Inflammatory macrophage treated with lipopolysaccharide for 4 hours (primary cell): ENCODE data around the gene ANKFN1.
"Not testable (repeated sequence)": the region's sequence is repeated elsewhere in the genome, so short reads cannot be mapped to it uniquely, and the experiment has no call there.

Experiments used
- DNase-seq: peaks from one replicate; pipeline ENCODE4 v3.0.0-alpha.2; 2020

Gene ANKFN1

GRCh38 chr17:56359518-56359917 is 206.2 kb downstream of the ANKFN1 start:
- DNase-seq = no peak

GRCh38 chr17:56367366-56367765 is 214.1 kb downstream of the ANKFN1 start:
- no peak for DNase-seq

GRCh38 chr17:56373981-56374833 is 220.9 kb downstream of the ANKFN1 start:
- no peak for DNase-seq

GRCh38 chr17:56389356-56389755 is 236.1 kb downstream of the ANKFN1 start:
- peak; percentile 5 for DNase-seq

GRCh38 chr17:56392321-56392720 is 239.0 kb downstream of the ANKFN1 start:
- DNase-seq = no peak

GRCh38 chr17:56393156-56393555 is 239.9 kb downstream of the ANKFN1 start:
- DNase-seq = no peak

- DNase-seq = no peak
Observed at GRCh38 chr17:56395787-56396186, 242.5 kb downstream of the ANKFN1 start.

GRCh38 chr17:56407086-56407485 is 253.8 kb downstream of the ANKFN1 start:
- DNase-seq = no peak

GRCh38 chr17:56412356-56412755 is 259.1 kb downstream of the ANKFN1 start:
- not testable (repeated sequence) for DNase-seq

- DNase-seq = no peak
Observed at GRCh38 chr17:56416682-56417351, 263.5 kb downstream of the ANKFN1 start.

- DNase-seq = no peak
Observed at GRCh38 chr17:56424005-56424404, 270.7 kb downstream of the ANKFN1 start.

GRCh38 chr17:56424543-56425044 is 271.3 kb downstream of the ANKFN1 start:
- no peak for DNase-seq

- DNase-seq = no peak
Observed at GRCh38 chr17:56425483-56425882, 272.2 kb downstream of the ANKFN1 start.

GRCh38 chr17:56426901-56427300 is 273.6 kb downstream of the ANKFN1 start:
- no peak for DNase-seq

- DNase-seq = no peak
Observed at GRCh38 chr17:56431736-56432135, 278.5 kb downstream of the ANKFN1 start.

GRCh38 chr17:56432443-56432842 is 279.2 kb downstream of the ANKFN1 start:
- DNase-seq = no peak

GRCh38 chr17:56434610-56435009 is 281.3 kb downstream of the ANKFN1 start:
- no peak for DNase-seq

GRCh38 chr17:56436142-56436541 is 282.9 kb downstream of the ANKFN1 start:
- no peak for DNase-seq

- DNase-seq = no peak
Observed at GRCh38 chr17:56440419-56440818, 287.1 kb downstream of the ANKFN1 start.

- DNase-seq = no peak
Observed at GRCh38 chr17:56441308-56441707, 288.0 kb downstream of the ANKFN1 start.

- no peak for DNase-seq
Observed at GRCh38 chr17:56445692-56446411, 292.6 kb downstream of the ANKFN1 start.

GRCh38 chr17:56447171-56447570 is 293.9 kb downstream of the ANKFN1 start:
- no peak for DNase-seq

GRCh38 chr17:56448371-56448770 is 295.1 kb downstream of the ANKFN1 start:
- DNase-seq = no peak
